NCI-H510A treated with DMSO at 0.1 percent for 48 hours (cell line): Measurements from ENCODE around the gene PRRC2B.
"Not testable (repeated sequence)": the region's sequence is repeated elsewhere in the genome, so short reads cannot be mapped to it uniquely, and the experiment has no call there.

Experiments used
- DNase-seq: peaks from one replicate; lab custom pipeline; 2025; lab: John Stamatoyannopoulos, UW

Gene PRRC2B

GRCh38 chr9:131387394-131387793 lies 6.5 kb upstream of the PRRC2B start:
- DNase-seq: no peak

GRCh38 chr9:131391020-131391419 lies 2.9 kb upstream of the PRRC2B start:
- DNase-seq: no peak

- DNase-seq: no peak
Observed at GRCh38 chr9:131391504-131391903, 2.4 kb upstream of the PRRC2B start.

- no peak for DNase-seq
Observed at GRCh38 chr9:131394464-131395156, 724 bp downstream of the PRRC2B start.

GRCh38 chr9:131395157-131396098 lies 1.5 kb downstream of the PRRC2B start:
- DNase-seq: peak; percentile 57

GRCh38 chr9:131396099-131396479 lies 2.2 kb downstream of the PRRC2B start:
- DNase-seq: not testable (repeated sequence)

GRCh38 chr9:131396626-131397025 lies 2.7 kb downstream of the PRRC2B start:
- DNase-seq: no peak

- peak; percentile 49 for DNase-seq
Observed at GRCh38 chr9:131397100-131397790, 3.4 kb downstream of the PRRC2B start.

GRCh38 chr9:131398204-131398603 lies 4.3 kb downstream of the PRRC2B start:
- no peak for DNase-seq

GRCh38 chr9:131399972-131400371 lies 6.1 kb downstream of the PRRC2B start:
- no peak for DNase-seq

- DNase-seq: no peak
Observed at GRCh38 chr9:131400627-131401026, 6.7 kb downstream of the PRRC2B start.

- peak; percentile 55 for DNase-seq
Observed at GRCh38 chr9:131402073-131402472, 8.2 kb downstream of the PRRC2B start.

- DNase-seq: peak; percentile 79
Observed at GRCh38 chr9:131402738-131403492, 9.0 kb downstream of the PRRC2B start.

- DNase-seq: no peak
Observed at GRCh38 chr9:131403493-131403773, 9.5 kb downstream of the PRRC2B start.

- no peak for DNase-seq
Observed at GRCh38 chr9:131404581-131404980, 10.7 kb downstream of the PRRC2B start.

- no peak for DNase-seq
Observed at GRCh38 chr9:131404987-131405386, 11.1 kb downstream of the PRRC2B start.

GRCh38 chr9:131405428-131405827 lies 11.5 kb downstream of the PRRC2B start:
- no peak for DNase-seq

GRCh38 chr9:131405858-131406537 lies 12.1 kb downstream of the PRRC2B start:
- peak; percentile 73 for DNase-seq

- DNase-seq: no peak
Observed at GRCh38 chr9:131406563-131407436, 12.9 kb downstream of the PRRC2B start.

- peak; percentile 85 for DNase-seq
Observed at GRCh38 chr9:131407717-131408195, 13.9 kb downstream of the PRRC2B start.
